Measurements from ENCODE around the gene TRPM7.

- TF ChIP-seq EZH2 (IDR thresholded peaks at IDR 0.05; ENCODE audit: borderline replicate concordance, low read length) (no peak), CTCF (conservative IDR thresholded peaks at IDR 0.05 in 1 of 2, IDR thresholded peaks at IDR 0.05 in 1 of 2; ENCODE audit: extremely low read depth in 1 of 2, insufficient read depth in 1 of 2, low read depth in 1 of 2, low read length in 2 of 2) (no peak)
Measured at GRCh38 chr15:50590288-50590687, 96.3 kb downstream of the TRPM7 start.

Measured in mammary epithelial cell (primary cell).